Vagina (tissue), 2 donors: ENCODE measurements around the gene TUBD1.

ENCODE experiments used
- CTCF ChIP-seq, 3 experiments: fragments of 450-650 bp in 2 of 3; fragments of 200-600 bp in 1 of 3; sonication (generic) in 1 of 3; IDR thresholded peaks; one replicate each; pipeline ENCODE4 v1.5.1; 2017 to 2019; ENCODE audit warnings: antibody characterized with exemption in 3 of 3, mild to moderate bottlenecking in 2 of 3, moderate library complexity in 2 of 3
- POLR2A ChIP-seq, 2 donors: fragments of 450-650 bp; IDR thresholded peaks; one replicate each; pipeline ENCODE4 v1.6.1; 2017; ENCODE audit warnings: antibody characterized with exemption in 2 of 2, mild to moderate bottlenecking in 2 of 2, moderate library complexity in 2 of 2
- POLR2AphosphoS5 ChIP-seq, 2 donors: sonication (generic); formaldehyde crosslinking; IDR thresholded peaks; one replicate each; pipeline ENCODE4 v1.9.0; 2017; ENCODE audit warnings: antibody characterized with exemption in 2 of 2, mild to moderate bottlenecking in 2 of 2, low read depth in 1 of 2; ENCODE audit not compliant: insufficient read depth in 1 of 2

GRCh38 chr17:59830007-59830630 lies 62.6 kb downstream of the TUBD1 start:
- TF ChIP-seq CTCF (IDR thresholded peaks at IDR 0.05) (no peak), POLR2AphosphoS5 (IDR thresholded peaks at IDR 0.05; ENCODE audit: insufficient read depth in 1 of 2, low read depth in 1 of 2) (no peak), POLR2A (IDR thresholded peaks at IDR 0.05) (no peak)
